Ishikawa (cell line): ENCODE results near the gene SLC1A2.

ENCODE experiments used
- CEBPB ChIP-seq: IDR thresholded peaks from 2 replicates; pipeline ENCODE4 v1.6.1; 2012
- FOXM1 ChIP-seq: IDR thresholded peaks from 2 replicates; pipeline ENCODE4 v1.6.1; 2012; ENCODE audit warnings: low read depth, borderline replicate concordance
- YY1 ChIP-seq: IDR thresholded peaks from 2 replicates; pipeline ENCODE4 v1.6.1; 2012; ENCODE audit warnings: low read depth

DNA sequence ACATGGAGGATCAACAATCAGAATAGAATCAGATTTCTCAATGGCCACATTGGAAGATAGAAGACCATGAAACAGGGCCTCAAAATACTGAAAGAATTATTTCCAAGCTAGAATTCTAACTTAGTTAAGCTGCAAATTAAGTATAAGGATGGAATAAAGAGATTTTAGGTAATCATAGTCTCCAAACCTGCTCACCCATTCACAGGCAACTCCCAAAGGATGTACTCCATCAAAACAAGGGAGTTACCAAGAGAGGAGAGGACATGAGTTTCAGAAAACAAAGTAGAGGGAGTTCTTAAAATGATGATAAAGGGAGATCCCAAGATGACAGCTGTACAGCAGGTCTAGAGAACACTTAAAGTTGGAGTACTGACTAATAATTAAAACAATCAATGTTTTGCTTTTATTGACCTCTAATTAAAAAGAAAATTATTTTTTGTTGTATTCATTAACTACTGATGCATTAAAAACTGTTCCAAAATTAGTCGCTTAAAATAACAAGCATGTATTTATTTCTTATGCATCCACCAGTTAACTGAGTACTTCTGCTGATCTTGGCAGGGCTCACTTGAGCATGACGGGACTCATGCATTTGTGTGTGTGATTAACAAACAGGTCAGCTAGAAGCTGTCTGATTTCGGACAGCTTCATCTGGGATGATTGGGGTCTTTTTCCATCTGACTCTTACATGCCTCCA is 184.8 kb downstream of the SLC1A2 start:
- TF ChIP-seq CEBPB = no peak
- TF ChIP-seq YY1 = no peak
- TF ChIP-seq FOXM1 = no peak
